Measurements from ENCODE around the gene BLTP2. TPM values are rescaled to one million over a fixed set of nuclear protein-coding genes. Genes with fewer than 3 reads are reported as not detected.
A peak's percentile ranks its signal among the peaks of the same experiment; 100 is the strongest.

The BLTP2 gene
- 100 to 1,000 TPM; 137 to 149 TPM for total RNA-seq
- polyA plus RNA-seq, result 10 to 100 TPM; 36.0 to 51.7 (median 36.1) TPM
- total RNA-seq, result 254 to 461 (median 313) reads per million in 6 experiments

DNA sequence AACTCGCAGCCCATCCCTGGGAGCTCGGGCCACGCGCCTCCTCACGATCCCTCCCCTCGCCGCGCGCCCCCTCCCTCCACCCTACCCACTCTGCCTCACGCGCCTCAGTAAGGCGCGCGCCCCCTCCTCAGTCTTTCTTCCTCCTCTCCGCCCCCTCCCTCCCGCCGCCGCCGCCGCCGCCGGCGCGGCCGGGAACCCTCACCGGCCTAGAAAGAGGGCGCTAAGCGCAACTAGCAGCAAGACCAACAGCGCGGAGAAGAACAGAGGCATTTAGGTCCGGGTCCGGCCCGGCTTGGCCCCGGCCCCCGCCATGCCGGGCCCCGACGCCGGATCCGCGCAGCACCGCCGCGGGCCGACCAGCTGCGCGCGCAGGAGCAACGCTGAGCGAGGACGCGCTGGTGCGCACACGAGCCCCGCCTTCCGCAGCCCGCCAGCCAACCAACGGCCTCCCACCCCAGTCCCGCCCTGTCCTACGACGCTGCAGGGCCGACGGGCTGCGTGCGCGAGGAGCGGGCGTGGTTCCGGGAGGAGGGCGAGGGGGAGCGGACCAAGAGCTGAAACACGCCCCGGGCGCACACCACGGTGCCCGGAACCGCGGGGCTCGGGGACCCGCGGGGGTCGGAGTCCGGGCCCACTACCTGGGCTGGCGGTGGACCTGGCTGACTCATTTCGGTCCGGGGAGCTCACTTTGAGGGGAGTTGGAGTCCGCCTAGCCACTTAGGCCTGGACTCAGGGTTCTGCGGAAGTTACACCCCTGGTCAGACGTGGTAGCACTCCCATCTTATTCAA is at the start of gene BLTP2:
Gene BLTP2 (minus strand): TSS at position 372 of the 789 bp plus-strand sequence. CDS start 102 bp downstream, at position 270.
- Mint-ChIP-seq H3K27me3 (no peaks in the 10 kb centered on the region), H3K4me3 (peak within 1 kb of the TSS; percentile 90 to 98 (median 92)), H3K4me1 (peaks cover 18 to 50% (median 41%) of the 10 kb centered on the region in 4 donors), H3K27ac (peak within 1 kb of the TSS; percentile 94 to 99 (median 97)), H3K36me3 (peaks cover 0 to 50% (median 2%) of the 10 kb centered on the region in 3 donors), H3K9me3 (no peaks in the 10 kb centered on the region)
- POLR2A ChIA-PET, result interaction anchor here (0.6 to 3.7 kb wide), 19 partner anchors 9 to 310 kb away, joined by 3 to 62 read pairs (median 6); partner anchors contain the start of genes ALDOC, FLOT2, IFT20 and NEK8
- ATAC-seq, result peak; percentile 94 to 97
- peak; percentile 90 to 97 (median 94) for DNase-seq

DNA sequence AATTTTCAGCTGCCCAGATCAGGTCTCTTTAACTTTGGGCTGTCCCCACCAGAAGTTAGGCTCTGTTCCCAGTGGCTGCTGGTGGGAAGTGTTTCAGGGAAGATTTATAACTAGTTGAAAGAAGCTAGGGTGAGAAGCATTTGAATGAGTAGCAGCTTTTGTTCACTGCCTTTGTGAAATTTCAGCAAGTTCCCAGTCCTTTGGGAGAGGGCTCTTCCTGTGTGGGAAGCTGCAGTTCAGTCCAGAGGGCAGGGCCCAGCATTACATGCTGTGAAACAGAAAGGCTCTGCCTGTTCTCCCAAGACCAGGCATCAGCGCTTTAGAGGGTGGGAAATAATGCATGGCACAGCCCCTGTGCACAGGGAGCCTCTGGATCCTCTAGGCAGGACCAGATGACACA is 48.9 kb upstream of the BLTP2 start:
- Mint-ChIP-seq H3K27ac (peak overlapping the region in 2 of 10 donors; percentile 51 to 58), H3K9me3 (no peaks in the 10 kb centered on the region), H3K4me3 (no peak overlapping the region), H3K4me1 (no peaks in the 10 kb centered on the region), H3K27me3 (no peaks in the 10 kb centered on the region), H3K36me3 (peaks cover 8 to 100% (median 22%) of the 10 kb centered on the region in 3 donors)
- POLR2A ChIA-PET, result no interaction called here
- peak in 1 of 10 donors; percentile 15 for DNase-seq
- ATAC-seq, result no peak

DNA sequence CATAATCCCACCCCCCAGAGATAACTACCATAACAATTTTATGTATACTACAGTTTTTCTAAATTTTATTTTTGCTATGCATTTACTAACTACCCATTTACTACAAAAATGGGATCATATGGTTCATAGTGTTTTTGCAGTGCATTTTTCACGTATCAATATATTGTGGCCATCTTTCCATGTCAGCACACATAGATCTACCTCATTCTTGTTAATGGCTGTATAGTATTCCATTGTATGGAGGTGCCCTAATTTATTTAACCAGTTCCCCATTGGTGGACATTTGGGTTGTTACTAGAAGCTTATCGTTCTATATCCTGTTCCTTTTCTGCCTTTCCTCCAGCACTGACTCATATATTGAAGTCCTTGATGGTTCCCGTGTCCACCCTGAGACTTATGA is 44.1 kb upstream of the BLTP2 start:
- ATAC-seq, result no peak
- POLR2A ChIA-PET, result no interaction called here
- Mint-ChIP-seq H3K4me3 (no peak overlapping the region), H3K36me3 (peaks cover 21 to 99% (median 50%) of the 10 kb centered on the region in 3 donors), H3K27ac (peak overlapping the region in 1 of 10 donors; percentile 25), H3K9me3 (no peaks in the 10 kb centered on the region), H3K27me3 (no peaks in the 10 kb centered on the region), H3K4me1 (no peaks in the 10 kb centered on the region)
- no peak for DNase-seq

DNA sequence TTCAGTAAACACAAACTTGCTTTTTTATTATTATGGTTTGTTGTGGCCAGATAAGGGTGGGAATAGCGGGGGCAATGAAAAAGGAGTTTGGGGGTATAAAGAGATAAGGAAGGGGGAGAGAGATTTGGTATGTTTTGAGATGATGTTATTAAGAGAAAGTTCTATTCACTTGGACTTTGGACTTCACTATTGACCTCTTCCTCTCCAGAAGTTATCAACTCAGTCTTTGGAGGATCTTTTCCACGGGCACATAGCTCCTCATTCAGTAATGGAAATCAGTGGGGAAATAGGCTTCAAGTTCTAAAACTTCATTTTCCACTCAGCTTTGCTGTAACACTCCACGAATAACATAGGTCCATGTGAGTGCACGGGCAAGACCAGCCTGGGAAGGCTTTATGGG is 43.5 kb upstream of the BLTP2 start:
- Mint-ChIP-seq H3K9me3 (no peaks in the 10 kb centered on the region), H3K36me3 (peaks cover 21 to 98% (median 48%) of the 10 kb centered on the region in 3 donors), H3K4me1 (no peaks in the 10 kb centered on the region), H3K27me3 (no peaks in the 10 kb centered on the region), H3K4me3 (no peak overlapping the region), H3K27ac (peak overlapping the region in 1 of 10 donors; percentile 25)
- POLR2A ChIA-PET, result no interaction called here
- DNase-seq (no peak), ATAC-seq (no peak)

DNA sequence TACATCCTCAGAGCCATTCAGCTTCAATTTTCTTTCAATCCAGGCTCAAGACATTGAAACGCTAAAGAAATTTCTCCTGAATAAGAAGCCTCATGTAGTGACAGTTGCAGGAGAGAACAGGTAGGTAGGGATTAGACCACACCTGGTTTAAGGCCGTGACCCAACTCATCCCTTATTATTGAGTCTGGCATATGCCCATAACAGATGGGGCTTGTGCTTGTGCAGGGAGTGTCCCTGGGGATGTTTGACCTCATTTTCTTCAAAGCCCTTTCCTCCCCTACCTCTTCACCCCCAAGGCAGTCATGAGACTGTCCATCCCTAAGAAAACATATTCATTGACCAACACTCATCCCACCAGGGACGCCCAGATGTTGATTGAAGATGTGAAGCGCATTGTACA is 41.3 kb upstream of the BLTP2 start:
- no peak for DNase-seq
- Mint-ChIP-seq H3K36me3 (peaks cover 21 to 98% (median 51%) of the 10 kb centered on the region in 3 donors), H3K4me1 (no peaks in the 10 kb centered on the region), H3K4me3 (no peak overlapping the region), H3K27ac (peak overlapping the region in 1 of 10 donors; percentile 46), H3K9me3 (no peaks in the 10 kb centered on the region), H3K27me3 (no peaks in the 10 kb centered on the region)
- POLR2A ChIA-PET, result no interaction called here
- no peak for ATAC-seq

DNA sequence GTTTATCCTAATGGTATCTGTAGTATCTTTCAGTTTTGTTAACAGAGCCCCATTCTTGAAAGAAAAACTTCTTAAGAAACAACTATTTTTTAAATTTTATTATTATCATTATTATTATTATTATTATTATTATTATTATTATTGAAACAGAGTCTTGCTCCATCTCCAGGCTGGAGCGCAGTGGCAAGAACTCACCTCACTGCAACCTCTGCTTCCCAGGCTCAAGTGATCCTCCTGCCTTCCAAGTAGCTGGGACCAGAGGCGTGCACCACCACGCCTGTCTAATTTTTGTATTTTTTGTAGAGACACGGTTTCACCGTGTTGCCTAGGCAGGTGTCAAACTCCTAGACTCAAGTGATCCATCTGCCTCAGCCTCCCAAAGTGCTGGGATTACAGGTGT is 40.4 kb upstream of the BLTP2 start:
- Mint-ChIP-seq H3K36me3 (peaks cover 21 to 98% (median 51%) of the 10 kb centered on the region in 3 donors), H3K9me3 (no peaks in the 10 kb centered on the region), H3K27ac (no peak overlapping the region), H3K4me3 (no peak overlapping the region), H3K27me3 (no peaks in the 10 kb centered on the region), H3K4me1 (no peaks in the 10 kb centered on the region)
- ATAC-seq, result no peak
- POLR2A ChIA-PET, result no interaction called here
- DNase-seq, result no peak

DNA sequence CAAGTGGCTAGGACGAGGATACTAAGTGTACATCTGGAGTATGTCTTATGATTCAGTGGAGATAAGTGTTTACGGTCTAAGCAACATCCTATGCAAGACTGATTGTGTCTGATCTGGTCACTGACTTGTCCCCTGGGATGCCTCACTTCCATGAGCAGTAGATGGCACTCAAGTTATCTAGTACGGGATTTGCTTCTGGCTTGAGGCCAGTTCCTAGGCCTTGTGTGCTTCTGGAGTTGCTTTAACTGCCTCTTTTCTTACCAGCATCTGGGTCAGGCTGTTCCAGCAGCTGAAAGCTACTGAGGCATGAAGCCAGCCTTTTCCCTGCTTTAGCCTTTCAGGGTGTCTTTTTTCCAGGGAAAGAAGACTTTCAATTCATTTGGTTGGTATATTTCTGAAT is 40.0 kb upstream of the BLTP2 start:
- no peak for DNase-seq
- no peak for ATAC-seq
- Mint-ChIP-seq H3K27ac (peak overlapping the region in 1 of 10 donors; percentile 63), H3K36me3 (peaks cover 19 to 98% (median 47%) of the 10 kb centered on the region in 3 donors), H3K4me3 (no peak overlapping the region), H3K27me3 (no peaks in the 10 kb centered on the region), H3K9me3 (no peaks in the 10 kb centered on the region), H3K4me1 (no peaks in the 10 kb centered on the region)
- POLR2A ChIA-PET, result no interaction called here

DNA sequence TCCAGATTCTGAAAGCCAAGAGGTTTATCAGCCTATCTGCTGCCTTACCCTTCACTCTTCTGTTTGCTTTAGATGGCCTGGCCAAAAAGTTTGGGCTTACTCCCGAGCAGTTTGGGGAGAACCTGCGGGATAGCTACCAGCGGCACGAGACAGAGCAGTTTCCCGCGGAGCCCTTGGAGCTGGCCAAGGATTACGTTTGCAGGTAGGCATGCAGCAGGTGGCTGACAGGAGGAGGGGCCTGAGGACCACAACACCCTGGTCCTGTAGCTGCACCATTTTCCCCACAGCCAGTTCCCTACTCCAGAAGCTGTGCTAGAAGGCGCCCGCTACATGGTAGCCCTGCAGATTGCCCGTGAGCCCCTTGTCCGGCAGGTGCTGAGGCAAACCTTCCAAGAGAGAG is 37.7 kb upstream of the BLTP2 start:
- Mint-ChIP-seq H3K9me3 (no peaks in the 10 kb centered on the region), H3K4me3 (no peak overlapping the region), H3K36me3 (peaks cover 8 to 96% (median 38%) of the 10 kb centered on the region in 3 donors), H3K4me1 (no peaks in the 10 kb centered on the region), H3K27ac (no peak overlapping the region), H3K27me3 (no peaks in the 10 kb centered on the region)
- DNase-seq (no peak), ATAC-seq (no peak)
- POLR2A ChIA-PET, result no interaction called here

DNA sequence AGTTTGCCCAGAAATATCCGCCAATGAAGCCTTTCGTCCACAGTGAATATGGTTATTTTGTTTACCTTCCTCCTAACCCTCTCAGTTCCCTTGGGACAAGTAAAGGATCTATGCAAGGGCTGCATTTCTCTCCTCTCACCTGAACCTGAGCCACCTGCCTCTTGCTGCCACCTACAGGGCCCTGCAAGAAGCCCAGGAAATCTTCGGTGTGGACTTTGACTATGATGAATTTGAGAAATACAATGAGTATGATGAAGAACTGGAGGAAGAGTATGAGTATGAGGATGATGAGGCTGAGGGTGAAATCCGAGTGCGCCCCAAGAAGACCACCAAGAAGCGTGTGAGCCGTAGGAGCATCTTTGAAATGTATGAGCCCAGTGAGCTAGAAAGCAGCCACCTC is 31.0 kb upstream of the BLTP2 start:
- peaks cover 0 to 6% (median 3%) of the 10 kb centered on the region in 4 donors for H3K4me1 Mint-ChIP-seq
- no peak overlapping the region for H3K4me3 Mint-ChIP-seq
- H3K9me3 Mint-ChIP-seq, result no peaks in the 10 kb centered on the region
- peaks cover 4 to 98% (median 41%) of the 10 kb centered on the region in 3 donors for H3K36me3 Mint-ChIP-seq
- ATAC-seq, result no peak
- no peaks in the 10 kb centered on the region for H3K27me3 Mint-ChIP-seq
- no peak overlapping the region for H3K27ac Mint-ChIP-seq
- POLR2A ChIA-PET, result interaction anchor here (1.9 to 2.3 kb wide), 2 partner anchors 14 to 30 kb away, joined by 4 to 9 read pairs; partner anchors contain the start of genes SDF2 and SUPT6H
- peak in 1 of 10 donors; percentile 7 for DNase-seq

DNA sequence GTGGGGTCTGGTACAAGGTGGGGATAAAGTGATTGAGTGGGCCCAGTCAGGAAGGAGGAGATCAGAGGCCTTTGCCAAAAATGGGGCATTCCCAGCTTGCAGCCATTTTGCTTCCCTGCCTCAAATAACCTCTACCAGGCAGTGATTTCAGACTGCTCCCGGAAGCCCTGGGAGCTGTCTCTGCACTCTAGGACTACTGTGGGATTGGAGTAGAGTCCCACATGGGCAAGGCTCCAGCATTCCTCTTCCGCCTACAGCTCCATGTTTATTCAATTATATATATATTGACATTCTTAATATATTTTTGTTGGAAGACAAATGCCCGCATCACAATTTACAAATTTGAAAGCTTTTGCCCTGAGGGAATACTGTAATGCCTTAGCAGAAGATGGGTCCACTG is 30.5 kb upstream of the BLTP2 start:
- ATAC-seq (no peak), DNase-seq (no peak)
- Mint-ChIP-seq H3K9me3 (no peaks in the 10 kb centered on the region), H3K36me3 (peaks cover 4 to 98% (median 42%) of the 10 kb centered on the region in 3 donors), H3K4me3 (no peak overlapping the region), H3K27me3 (no peaks in the 10 kb centered on the region), H3K4me1 (peaks cover 0 to 9% (median 3%) of the 10 kb centered on the region in 4 donors), H3K27ac (no peak overlapping the region)
- POLR2A ChIA-PET, result interaction anchor here (1.9 to 2.3 kb wide), 2 partner anchors 13 to 29 kb away, joined by 4 to 9 read pairs; partner anchors contain the start of genes SDF2 and SUPT6H

DNA sequence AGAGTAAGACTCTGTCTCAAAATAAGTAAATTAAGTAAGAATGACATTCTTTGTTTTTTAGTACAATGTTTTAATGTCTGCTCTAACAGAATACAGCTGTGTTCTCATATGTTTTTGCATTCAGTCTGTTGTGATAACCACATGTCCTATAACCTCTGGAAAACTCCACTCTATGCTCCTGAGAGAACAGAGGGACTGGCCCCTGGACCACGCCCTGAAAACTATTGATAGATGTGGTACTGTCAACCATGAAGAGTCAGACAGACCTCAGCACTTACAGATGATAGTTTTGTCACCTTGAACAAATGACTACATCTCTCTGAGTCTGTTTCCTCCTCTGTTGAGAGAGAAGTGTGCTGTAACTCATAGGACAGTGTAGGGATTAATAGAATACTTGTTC is 25.0 kb upstream of the BLTP2 start:
- POLR2A ChIA-PET, result no interaction called here
- Mint-ChIP-seq H3K36me3 (peaks cover 0 to 75% (median 20%) of the 10 kb centered on the region in 3 donors), H3K4me1 (peaks cover 17 to 41% (median 35%) of the 10 kb centered on the region in 4 donors)

DNA sequence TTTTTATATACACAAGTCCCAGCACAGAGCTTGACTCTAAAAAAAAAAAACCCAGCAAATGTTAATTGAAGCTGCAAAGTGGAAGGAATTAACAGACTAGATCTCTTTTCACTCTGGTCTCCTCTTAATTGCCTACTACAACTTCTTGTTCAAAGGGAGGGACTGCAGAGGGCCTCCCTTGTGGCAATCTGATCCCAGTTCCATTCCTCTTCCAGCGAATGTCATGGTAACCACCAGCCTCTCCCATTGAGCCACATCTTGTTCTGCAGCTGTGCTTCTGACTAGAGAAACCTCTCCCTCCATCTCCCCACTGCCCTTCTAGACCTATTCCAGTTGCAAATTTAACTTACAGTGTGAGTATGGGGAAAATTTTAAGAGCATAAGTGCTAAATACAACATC is 22.9 kb upstream of the BLTP2 start:
- Mint-ChIP-seq H3K27ac (peak overlapping the region in 2 of 10 donors; percentile 43 to 49), H3K4me1 (peaks cover 32 to 62% (median 55%) of the 10 kb centered on the region in 4 donors), H3K36me3 (peaks cover 0 to 66% (median 4%) of the 10 kb centered on the region in 3 donors), H3K4me3 (peak overlapping the region in 1 of 10 donors; percentile 19), H3K27me3 (no peaks in the 10 kb centered on the region), H3K9me3 (no peaks in the 10 kb centered on the region)
- ATAC-seq, result no peak
- POLR2A ChIA-PET, result interaction anchor here (0.9 kb wide), 1 partner anchor 43 kb away, joined by 3 read pairs; no protein-coding TSS in a partner anchor
- DNase-seq, result no peak

More for the DNA sequence above, 25.0 kb upstream of the BLTP2 start:
- Mint-ChIP-seq H3K9me3 (no peaks in the 10 kb centered on the region), H3K27me3 (no peaks in the 10 kb centered on the region), H3K4me3 (no peak overlapping the region), H3K27ac (peak overlapping the region in 2 of 10 donors; percentile 12 to 68)
- DNase-seq, result no peak
- ATAC-seq, result no peak

DNA sequence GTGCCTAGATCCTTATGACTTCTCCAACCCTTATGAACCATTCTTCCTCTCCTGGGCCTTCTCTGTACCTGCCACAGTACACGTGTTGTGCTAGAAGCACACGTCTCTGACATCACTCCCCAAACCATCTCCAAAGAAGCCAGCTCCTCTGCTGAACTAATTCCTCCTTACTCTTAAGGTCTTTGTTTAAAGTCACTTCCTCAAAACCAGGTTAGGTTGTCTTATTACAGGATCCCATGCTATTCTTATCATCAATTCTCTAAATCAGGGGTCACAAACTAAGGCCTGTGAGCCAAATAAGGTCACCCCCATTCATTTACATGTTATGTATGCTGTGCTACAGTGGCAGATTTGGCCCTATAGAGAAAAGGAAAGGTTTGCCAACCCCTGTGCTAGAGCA is 21.0 kb upstream of the BLTP2 start:
- DNase-seq, result no peak
- peak overlapping the region in 4 of 10 donors; percentile 14 to 85 (median 54) for H3K27ac Mint-ChIP-seq
- peaks cover 0 to 47% (median 4%) of the 10 kb centered on the region in 3 donors for H3K36me3 Mint-ChIP-seq
- H3K9me3 Mint-ChIP-seq, result no peaks in the 10 kb centered on the region
- peak overlapping the region in 3 of 10 donors; percentile 2 to 31 (median 30) for H3K4me3 Mint-ChIP-seq
- POLR2A ChIA-PET, result interaction anchor here (1.1 kb wide), 1 partner anchor 20 kb away, joined by 3 read pairs; no protein-coding TSS in a partner anchor
- H3K4me1 Mint-ChIP-seq, result peaks cover 36 to 71% (median 66%) of the 10 kb centered on the region in 4 donors
- H3K27me3 Mint-ChIP-seq, result no peaks in the 10 kb centered on the region
- ATAC-seq, result no peak
